Heart right ventricle (tissue), 16 donors: ENCODE measurements around the gene OLA1. TPM values are rescaled to one million over a fixed set of nuclear protein-coding genes. Genes with fewer than 3 reads are reported as not detected.

Experiments
- ATAC-seq, 8 donors: fragments of 200-7000 bp; cut with Tn5 transposase; one replicate each; pipeline ENCODE4 v1.9.1; 2020; ENCODE audit warnings: mild to moderate bottlenecking in 8 of 8, moderate library complexity in 8 of 8, moderate number of reproducible peaks in 1 of 8
- DNase-seq, 2 donors: peaks; one replicate each; pipeline ENCODE4 v3.0.0-alpha.2; 2020
- H3K27ac ChIP-seq, 10 donors: fragments of 200-600 bp; sonication (generic) in 2 of 10; one replicate each; pipeline versions ENCODE4 v1.5.0 to v1.8.0; 2020 to 2022; ENCODE audit warnings: mild to moderate bottlenecking in 3 of 10
- H3K27me3 ChIP-seq, 7 donors: fragments of 200-600 bp; one replicate each; pipeline ENCODE4 v1.8.0; 2021 to 2022; ENCODE audit warnings: mild to moderate bottlenecking in 2 of 7
- H3K36me3 ChIP-seq, 9 donors: fragments of 200-600 bp; sonication (generic) in 1 of 9; one replicate each; pipeline versions ENCODE4 v1.5.0 to v1.8.0; 2020 to 2022; ENCODE audit warnings: mild to moderate bottlenecking in 2 of 9
- H3K4me1 ChIP-seq, 9 donors: fragments of 200-600 bp; sonication (generic) in 1 of 9; one replicate each; pipeline versions ENCODE4 v1.5.0 to v1.8.0; 2020 to 2022; ENCODE audit warnings: mild to moderate bottlenecking in 4 of 9
- H3K4me3 ChIP-seq, 10 donors: fragments of 200-600 bp; sonication (generic) in 2 of 10; one replicate each; pipeline versions ENCODE4 v1.5.0 to v1.8.0; 2020 to 2022; ENCODE audit warnings: mild to moderate bottlenecking in 7 of 10, moderate library complexity in 2 of 10
- H3K9me3 ChIP-seq, 11 donors: fragments of 200-600 bp in 10 of 11; sonication (generic) in 2 of 11; one replicate each; pipeline versions ENCODE4 v1.5.0 to v1.8.0; 2013 to 2022; ENCODE audit warnings: mild to moderate bottlenecking in 2 of 11, control low read depth in 1 of 11, moderate library complexity in 1 of 11
- CTCF ChIP-seq, 9 donors: fragments of 200-600 bp; sonication (generic) in 2 of 9; IDR thresholded peaks; one replicate each; pipeline versions ENCODE4 v1.5.0 to v1.8.0; 2021 to 2022; ENCODE audit warnings: antibody characterized with exemption in 9 of 9, mild to moderate bottlenecking in 5 of 9, moderate library complexity in 1 of 9
- WGBS, 2 donors: extraction: QIAGEN DNeasy Blood & Tissue Kit; methylation state at CpG; one replicate each; pipeline ENCODE4 v1.1.7; 2013; ENCODE audit warnings: inconsistent platforms in 1 of 2; 5-methylcytosine and 5-hydroxymethylcytosine counted together
- intact Hi-C, 10 donors: fragments of 100-400 bp; cut with DNase I; formaldehyde crosslinking; loops; one replicate each; pipeline versions ENCODE4 v1.11.1 to v1.14.2; 2022
- polyA plus RNA-seq, 2 donors: library from polyadenylated mRNA; stranded (reverse); fragments of 200-250 nt; gene quantifications; one replicate each; pipeline ENCODE4 v1.2.3, GENCODE V29; 2013
- total RNA-seq, 10 donors: library from RNA; stranded (reverse); fragmentation: NEBNext Ultra II Directional in 3 of 10; extraction: Animal tissue kit (Norgen Biotek cat#: 25700) in 3 of 10; gene quantifications; one replicate each; pipeline versions ENCODE4 v1.2.1 to v1.2.4, GENCODE V29; 2021 to 2023
- donor health status: Arrhythmogenic right ventricular cardiomyopathy.
- donor health status: ischemic (EF 13 %, LVEDD 7.1; RV severe dilation, severe dysfunction).
- donor health status: healthy with polysubstance abuse.
- donor health status: DM: no; HTN: yes; CAD: no.
- donor health status: DM: no; HTN: no; CAD: no.
- donor health status: ischemic (EF 25% LVEDD 6.9; RV normal size, moderate dysfunction).
- donor health status: ischemic (EF 25% LVEDD 5.7; RV mildly dilated, moderate dysfunction).
- donor health status: healthy.
- donor health status: DM: yes; HTN: yes; CAD: no.
- donor health status: Ischemic cardiomyopathy.
- donor health status: ischemic (EF 35%, LVEDD 5.7; RV mildly dilated, moderate dysfunction).
- donor health status: nonischemic (EF 11% LVEDD 7.7; RV severe dilation, severe dysfunction).
- donor health status: DM: yes; HTN: yes; CAD: no.
- donor health status: PGD.
- donor health status: ischemic (EF 29% LVEDD 5.4; RV normal size, mild dysfunction).
- donor health status: nonischemic (EF 23%, LVEDD 6.1; RV moderate dilation, normal function).

The OLA1 gene
- total and polyA plus RNA-seq, 12 donors, result 23.7 to 85.2 (median 73.3) TPM

DNA sequence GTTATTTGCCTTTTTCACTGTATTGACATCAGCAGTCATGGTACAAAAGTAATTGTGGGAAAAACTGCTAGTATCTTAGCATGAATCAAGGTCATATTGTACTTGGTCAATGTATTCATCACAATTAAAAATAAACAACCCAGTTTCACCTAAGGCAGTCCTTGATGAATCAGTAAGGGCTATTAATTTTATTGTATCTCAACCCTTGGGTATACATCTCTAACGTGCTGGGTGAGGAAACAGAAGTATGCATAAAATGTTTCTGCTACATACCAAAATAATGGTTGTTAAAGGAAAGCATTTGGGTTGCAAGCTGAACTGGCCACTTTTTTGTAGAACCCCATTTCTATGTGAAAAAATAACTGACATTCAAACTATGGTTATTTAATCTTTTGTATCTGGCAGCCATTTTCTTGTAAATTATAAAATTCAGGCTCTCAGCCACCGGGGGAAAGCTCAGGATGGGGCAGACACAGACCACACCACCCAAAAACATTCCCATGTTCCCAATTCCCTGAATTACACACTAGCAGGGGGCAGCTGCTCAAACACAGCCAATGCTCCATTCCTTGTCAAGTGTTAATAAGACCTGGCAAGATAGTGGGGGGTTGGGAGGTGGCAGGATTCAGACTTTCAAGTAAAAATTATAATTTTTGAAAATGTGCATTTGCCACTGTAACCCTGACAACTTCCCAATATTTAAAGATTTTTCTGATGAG lies 49.3 kb downstream of the OLA1 start:
- Histone ChIP-seq H3K36me3 (no peaks in the 10 kb centered on the region), H3K4me3 (no peak overlapping the region), H3K9me3 (no peaks in the 10 kb centered on the region), H3K27ac (no peak overlapping the region), H3K4me1 (no peaks in the 10 kb centered on the region), H3K27me3 (no peaks in the 10 kb centered on the region)
- ATAC-seq (no peak), DNase-seq (no peak)
- TF ChIP-seq CTCF (IDR thresholded peaks at IDR 0.05), result no peak
- intact Hi-C loops, result no loop called here
- 85 to 87% methylated on average over 2 of the region's 2 CpGs for WGBS, 2 donors

DNA sequence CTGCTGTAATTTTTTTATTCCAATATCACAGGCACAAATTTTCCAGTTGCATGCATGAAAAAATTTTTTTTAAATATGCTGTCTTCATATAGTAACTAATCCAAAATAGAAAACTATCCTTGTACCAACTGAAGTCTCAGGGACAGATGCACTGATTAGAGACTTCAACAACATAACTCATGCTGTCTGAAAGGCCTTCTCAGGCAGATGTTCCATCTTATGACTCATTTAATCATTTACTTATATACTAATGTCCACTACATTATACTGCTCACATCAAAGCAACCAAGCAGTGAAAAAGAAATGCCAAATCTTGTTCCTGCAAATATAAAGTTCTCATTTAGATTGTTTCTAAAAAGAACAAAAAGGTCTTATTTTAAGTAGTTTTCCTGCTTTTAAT lies 53.1 kb downstream of the OLA1 start:
- Histone ChIP-seq H3K9me3 (peaks cover 0 to 13% (median 0%) of the 10 kb centered on the region in 11 donors), H3K27me3 (no peaks in the 10 kb centered on the region), H3K27ac (no peak overlapping the region), H3K36me3 (no peaks in the 10 kb centered on the region), H3K4me3 (no peak overlapping the region), H3K4me1 (no peaks in the 10 kb centered on the region)
- intact Hi-C loops, result no loop called here
- no peak for ATAC-seq
- TF ChIP-seq CTCF (IDR thresholded peaks at IDR 0.05), result no peak
- no peak for DNase-seq

DNA sequence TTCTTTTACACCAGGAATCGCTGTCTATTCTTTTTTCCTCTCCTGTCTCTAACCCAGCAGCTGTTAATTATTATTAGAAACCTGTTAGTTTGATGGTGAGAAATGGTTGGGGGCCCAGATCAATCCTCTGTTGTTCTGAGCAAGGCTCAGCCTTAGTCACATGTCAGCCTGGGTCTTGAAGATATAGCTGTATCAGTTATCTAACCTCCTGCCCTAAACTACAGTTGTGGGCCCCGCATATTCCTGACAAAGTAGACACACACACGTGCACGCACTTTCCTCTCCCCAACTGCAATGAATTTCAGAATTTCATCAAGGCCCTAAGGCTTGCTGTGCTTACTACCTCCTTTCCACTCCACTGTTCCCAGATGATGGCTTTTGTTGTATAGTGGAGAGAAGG lies 54.6 kb downstream of the OLA1 start:
- Histone ChIP-seq H3K27me3 (no peaks in the 10 kb centered on the region), H3K4me3 (no peak overlapping the region), H3K9me3 (peaks cover 0 to 13% (median 0%) of the 10 kb centered on the region in 11 donors), H3K36me3 (no peaks in the 10 kb centered on the region), H3K27ac (no peak overlapping the region), H3K4me1 (no peaks in the 10 kb centered on the region)
- 95 to 97% methylated on average over 4 of the region's 4 CpGs for WGBS, 2 donors
- TF ChIP-seq CTCF (IDR thresholded peaks at IDR 0.05), result no peak
- DNase-seq, result no peak
- no peak for ATAC-seq
- intact Hi-C loops, result no loop called here

DNA sequence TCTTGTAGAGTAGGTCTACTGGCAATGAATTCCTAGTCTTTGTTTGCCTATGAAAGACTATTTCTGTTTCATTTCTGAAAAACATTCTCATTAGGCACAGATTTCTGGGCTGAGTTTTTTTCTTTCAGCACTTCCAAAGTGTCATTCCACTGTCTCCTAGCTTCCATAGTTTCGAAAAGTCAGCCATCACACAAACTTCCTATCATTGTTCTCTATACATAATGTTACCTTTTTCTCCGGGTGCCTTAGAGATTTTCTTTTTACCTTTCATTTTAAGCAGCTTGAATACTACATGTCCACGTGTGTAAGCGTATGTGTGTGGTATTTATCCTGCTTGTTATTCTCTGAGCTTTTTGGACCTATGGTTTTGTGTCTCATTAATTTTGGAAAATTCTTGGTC lies 55.7 kb downstream of the OLA1 start:
- ATAC-seq, result no peak
- H3K4me3 ChIP-seq, result no peak overlapping the region

More for the DNA sequence above, 55.7 kb downstream of the OLA1 start:
- Histone ChIP-seq H3K27ac (no peak overlapping the region), H3K27me3 (no peaks in the 10 kb centered on the region), H3K36me3 (no peaks in the 10 kb centered on the region), H3K4me1 (no peaks in the 10 kb centered on the region), H3K9me3 (peaks cover 0 to 13% (median 0%) of the 10 kb centered on the region in 11 donors)
- TF ChIP-seq CTCF (IDR thresholded peaks at IDR 0.05), result no peak
- 95 to 96% methylated on average over 4 of the region's 4 CpGs for WGBS, 2 donors
- intact Hi-C loops, result no loop called here
- no peak for DNase-seq
